ENCODE measurements around the gene GRIK4.

DNA sequence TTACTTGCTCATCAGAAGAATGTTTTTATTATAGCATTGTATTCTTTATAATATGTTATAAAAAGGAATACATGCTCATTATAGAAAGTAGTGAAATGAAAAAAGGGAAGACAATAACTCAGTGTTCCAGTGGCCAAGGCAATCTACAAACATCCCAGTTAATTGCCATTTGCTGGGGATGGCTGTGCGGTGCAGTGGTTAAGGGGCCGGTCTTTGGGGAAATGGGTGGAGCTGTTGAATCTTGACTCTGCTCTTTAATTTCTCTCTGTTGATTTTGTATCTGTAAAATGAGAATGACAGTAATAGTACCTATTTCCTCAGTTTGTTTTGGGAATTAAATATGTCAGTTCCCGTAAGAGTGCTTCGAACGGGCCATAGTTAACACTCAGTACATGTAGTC is 299.7 kb downstream of the GRIK4 start:
- no peak for TF ChIP-seq MYC (IDR thresholded peaks at IDR 0.05; ENCODE audit: low read depth, low read length)
- TF ChIP-seq, protein P1, sequence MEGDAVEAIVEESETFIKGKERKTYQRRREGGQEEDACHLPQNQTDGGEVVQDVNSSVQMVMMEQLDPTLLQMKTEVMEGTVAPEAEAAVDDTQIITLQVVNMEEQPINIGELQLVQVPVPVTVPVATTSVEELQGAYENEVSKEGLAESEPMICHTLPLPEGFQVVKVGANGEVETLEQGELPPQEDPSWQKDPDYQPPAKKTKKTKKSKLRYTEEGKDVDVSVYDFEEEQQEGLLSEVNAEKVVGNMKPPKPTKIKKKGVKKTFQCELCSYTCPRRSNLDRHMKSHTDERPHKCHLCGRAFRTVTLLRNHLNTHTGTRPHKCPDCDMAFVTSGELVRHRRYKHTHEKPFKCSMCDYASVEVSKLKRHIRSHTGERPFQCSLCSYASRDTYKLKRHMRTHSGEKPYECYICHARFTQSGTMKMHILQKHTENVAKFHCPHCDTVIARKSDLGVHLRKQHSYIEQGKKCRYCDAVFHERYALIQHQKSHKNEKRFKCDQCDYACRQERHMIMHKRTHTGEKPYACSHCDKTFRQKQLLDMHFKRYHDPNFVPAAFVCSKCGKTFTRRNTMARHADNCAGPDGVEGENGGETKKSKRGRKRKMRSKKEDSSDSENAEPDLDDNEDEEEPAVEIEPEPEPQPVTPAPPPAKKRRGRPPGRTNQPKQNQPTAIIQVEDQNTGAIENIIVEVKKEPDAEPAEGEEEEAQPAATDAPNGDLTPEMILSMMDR (IDR thresholded peaks at IDR 0.05; ENCODE audit: extremely low read depth in 1 of 2, insufficient read depth in 1 of 2, low read depth in 1 of 2, low read length in 2 of 2), result no peak
- no peak for TF ChIP-seq POLR2AphosphoS5 (IDR thresholded peaks at IDR 0.05; ENCODE audit: insufficient read depth, low read depth, low read length)
- TF ChIP-seq EZH2 (IDR thresholded peaks at IDR 0.05; ENCODE audit: borderline replicate concordance, low read depth, low read length, severe bottlenecking), result no peak
- TF ChIP-seq POLR2A (IDR thresholded peaks at IDR 0.05; ENCODE audit: low read depth, low read length), result no peak
